OCI-LY1 (cell line): ENCODE measurements around the gene SDE2.

Source experiments
- H2AFZ ChIP-seq: fragments of 200-600 bp; sonication (generic), shearing (Covaris generic); 2 replicates; pipeline ENCODE4 v1.6.0; 2014; ENCODE audit warnings: antibody characterized with exemption, mild to moderate bottlenecking, low read length
- H3F3A ChIP-seq: fragments of 200-600 bp; sonication (generic), shearing (Covaris generic); 2 replicates; pipeline ENCODE4 v1.6.0; 2014; ENCODE audit warnings: mild to moderate bottlenecking, antibody characterized with exemption, low read length, moderate library complexity; ENCODE audit not compliant: insufficient read depth
- H3K27ac ChIP-seq: fragments of 200-600 bp; sonication (generic); 2 replicates; pipeline ENCODE4 v1.5.1; 2014; ENCODE audit warnings: low read length, mixed run types, mild to moderate bottlenecking, low read depth; ENCODE audit not compliant: poor library complexity, severe bottlenecking
- H3K27me3 ChIP-seq: fragments of 200-600 bp; sonication (generic); 2 replicates; pipeline ENCODE4 v1.6.0; 2014; ENCODE audit warnings: antibody characterized with exemption, mild to moderate bottlenecking, low read length, moderate library complexity; ENCODE audit not compliant: insufficient read depth
- H3K36me3 ChIP-seq: fragments of 200-600 bp; sonication (generic); 2 replicates; pipeline ENCODE4 v1.6.1; 2014; ENCODE audit warnings: mild to moderate bottlenecking, antibody characterized with exemption, low read length, moderate library complexity, mixed read lengths; ENCODE audit not compliant: insufficient read depth
- H3K4me1 ChIP-seq: fragments of 200-600 bp; sonication (generic); 2 replicates; pipeline ENCODE4 v1.5.1; 2014; ENCODE audit warnings: mild to moderate bottlenecking, low read length, moderate library complexity; ENCODE audit not compliant: insufficient read depth, severe bottlenecking
- H3K4me2 ChIP-seq: fragments of 200-600 bp; sonication (generic), shearing (Covaris generic); 2 replicates; pipeline ENCODE4 v1.6.1; 2014; ENCODE audit warnings: low read length
- H3K4me3 ChIP-seq: fragments of 200-600 bp; sonication (generic); 2 replicates; pipeline ENCODE4 v1.5.1; 2014; ENCODE audit warnings: low read length, low read depth, mild to moderate bottlenecking, mixed read lengths; ENCODE audit not compliant: poor library complexity, severe bottlenecking
- H3K79me2 ChIP-seq: fragments of 200-600 bp; shearing (Covaris generic); 2 replicates; pipeline ENCODE4 v1.6.1; 2016; ENCODE audit warnings: mixed run types, low read length, mixed read lengths; ENCODE audit not compliant: insufficient read depth
- H3K9ac ChIP-seq: fragments of 200-600 bp; sonication (generic), shearing (Covaris generic); 2 replicates; pipeline ENCODE4 v1.6.1; 2014; ENCODE audit warnings: mild to moderate bottlenecking, low read length, mixed read lengths
- H3K9me2 ChIP-seq: fragments of 200-600 bp; sonication (generic), shearing (Covaris generic); 2 replicates; pipeline ENCODE4 v1.6.1; 2014; ENCODE audit warnings: low read depth, mild to moderate bottlenecking, low read length, mixed read lengths
- H3K9me3 ChIP-seq: fragments of 200-600 bp; shearing (Covaris generic); 2 replicates; pipeline ENCODE4 v1.6.1; 2014; ENCODE audit warnings: low read length, mixed read lengths
- H4K20me1 ChIP-seq: fragments of 200-600 bp; sonication (generic), shearing (Covaris generic); 2 replicates; pipeline ENCODE4 v1.6.0; 2016; ENCODE audit warnings: mild to moderate bottlenecking, low read length; ENCODE audit not compliant: insufficient read depth
- CTCF ChIP-seq: fragments of 200-600 bp; sonication (generic), shearing (Covaris generic); IDR thresholded peaks from 2 replicates; pipeline ENCODE4 v1.5.1; 2017; ENCODE audit warnings: mild to moderate bottlenecking, antibody characterized with exemption, low read length, moderate library complexity, mixed read lengths
- EZH2 ChIP-seq: fragments of 200-600 bp; sonication (generic), shearing (Covaris generic); IDR thresholded peaks from 2 replicates; pipeline ENCODE4 v1.8.0; 2017; ENCODE audit warnings: borderline replicate concordance, mixed run types, mild to moderate bottlenecking, antibody characterized with exemption, low read length, moderate library complexity, mixed read lengths

SDE2 gene

GRCh38 chr1:226006686-226007085 lies 7.5 kb upstream of the SDE2 start:
- no peak overlapping the region for H3K4me2 ChIP-seq

GRCh38 chr1:226004396-226004795 lies 5.3 kb upstream of the SDE2 start:
- Histone ChIP-seq H3K9me3 (no peaks in the 10 kb centered on the region), H3K4me3 (no peak overlapping the region), H3K27ac (no peak overlapping the region), H4K20me1 (no peaks in the 10 kb centered on the region), H3F3A (0 out of 2 replicates have a peak, but pooled peaks cover 5% of the 10 kb centered on the region), H3K4me2 (no peak overlapping the region), H3K9me2 (no peaks in the 10 kb centered on the region), H3K4me1 (peaks cover 35% of the 10 kb centered on the region), H2AFZ (no peak overlapping the region), H3K79me2 (no peaks in the 10 kb centered on the region), H3K9ac (no peak overlapping the region), H3K27me3 (no peaks in the 10 kb centered on the region), H3K36me3 (no peaks in the 10 kb centered on the region)
- TF ChIP-seq EZH2: no peak
- no peak for TF ChIP-seq CTCF

More at GRCh38 chr1:226006686-226007085, 7.5 kb upstream of the SDE2 start:
- Histone ChIP-seq H3K9me2 (no peaks in the 10 kb centered on the region), H4K20me1 (no peaks in the 10 kb centered on the region), H3K27me3 (no peaks in the 10 kb centered on the region), H3K4me3 (no peak overlapping the region), H3F3A (0 out of 2 replicates have a peak, but pooled peaks cover 5% of the 10 kb centered on the region), H3K4me1 (peaks cover 13% of the 10 kb centered on the region), H3K27ac (no peak overlapping the region), H3K9ac (no peak overlapping the region), H3K36me3 (no peaks in the 10 kb centered on the region), H3K9me3 (no peaks in the 10 kb centered on the region), H2AFZ (no peak overlapping the region), H3K79me2 (no peaks in the 10 kb centered on the region)
- TF ChIP-seq EZH2 (no peak), CTCF (no peak)

- no peak overlapping the region for H3K4me2 ChIP-seq
- TF ChIP-seq EZH2: no peak
- no peak for TF ChIP-seq CTCF
- no peak overlapping the region for H2AFZ ChIP-seq
- H3K4me3 ChIP-seq: no peak overlapping the region
- no peak overlapping the region for H3K9ac ChIP-seq
- H3K27ac ChIP-seq: no peak overlapping the region
- no peaks in the 10 kb centered on the region for H4K20me1 ChIP-seq
- H3K36me3 ChIP-seq: no peaks in the 10 kb centered on the region
- no peaks in the 10 kb centered on the region for H3K9me2 ChIP-seq
- peaks cover 35% of the 10 kb centered on the region for H3K4me1 ChIP-seq
- no peaks in the 10 kb centered on the region for H3K27me3 ChIP-seq
- H3K9me3 ChIP-seq: no peaks in the 10 kb centered on the region
- H3F3A ChIP-seq: 0 out of 2 replicates have a peak, but pooled peaks cover 5% of the 10 kb centered on the region
- H3K79me2 ChIP-seq: peaks cover 4% of the 10 kb centered on the region
Observed at GRCh38 chr1:226003502-226004170, 4.5 kb upstream of the SDE2 start.
